GM12878 (cell line): ENCODE data around the gene PLXNC1. TPM values are rescaled to one million over a fixed set of nuclear protein-coding genes. Genes with fewer than 3 reads are reported as not detected.

ENCODE experiments used
- ATAC-seq: fragments of 200-7000 bp; cut with Tn5 transposase; 3 replicates; pipeline ENCODE4 v1.9.1; 2020; ENCODE audit warnings: mild to moderate bottlenecking, moderate library complexity
- BruUV-seq: library from RNA; stranded (reverse); fragments of 400-500 nt; replicated peaks from 2 replicates; lab custom pipeline; 2021; lab: Mats Ljungman, UMichigan
- CTCF ChIA-PET: fragments of 300-600 bp; sonication (Branson Sonifier 250); formaldehyde crosslinking; extraction: SDS; loops from one replicate; lab custom pipeline; 2021; ENCODE audit warnings: inconsistent platforms; lab: Yijun Ruan, JAX
- POLR2A ChIA-PET: fragments of 350-600 bp; formaldehyde crosslinking; extraction: SDS; loops from one replicate; lab custom pipeline; 2021; ENCODE audit warnings: inconsistent platforms; lab: Charles Lee
- RAD21 ChIA-PET: fragments of 300-600 bp; sonication (Branson Sonifier 250); formaldehyde crosslinking; loops from one replicate; lab custom pipeline; 2023; ENCODE audit warnings: antibody characterized with exemption; ENCODE audit not compliant: unreplicated experiment; lab: Charles Lee
- SMC1A ChIA-PET: fragments of 300-600 bp; sonication (Branson Sonifier 250); formaldehyde crosslinking; loops from one replicate; lab custom pipeline; 2023; ENCODE audit not compliant: unreplicated experiment, uncharacterized antibody; lab: Charles Lee
- DNase-seq: peaks from one replicate; pipeline ENCODE4 v3.0.0-alpha.2; 2011; ENCODE audit warnings: low read depth, low spot score
- FAIRE-seq: peaks from 3 replicates; lab custom pipeline; 2011; peaks lifted over from hg19 to GRCh38; lab: Jason Lieb, UNC
- H2AFZ ChIP-seq: 2 replicates; pipeline ENCODE4 v1.6.0; 2011; ENCODE audit warnings: low read depth, low read length, control low read depth; ENCODE audit not compliant: control insufficient read depth
- H3K27ac ChIP-seq: 2 replicates; pipeline ENCODE4 v1.5.1; 2011; ENCODE audit warnings: control low read depth; ENCODE audit not compliant: control insufficient read depth, insufficient read depth
- H3K27me3 ChIP-seq, 2 experiments: replicated peaks in 1 of 2; 2 replicates each; pipeline versions ENCODE4 v1.6.0 to v1.6.1; 2011; ENCODE audit warnings: low read length in 1 of 2; ENCODE audit not compliant: control insufficient read depth in 2 of 2, insufficient read depth in 2 of 2
- H3K36me3 ChIP-seq, 2 experiments: 2 replicates each; pipeline ENCODE4 v1.5.1; 2011; ENCODE audit warnings: low read length in 1 of 2; ENCODE audit not compliant: control insufficient read depth in 2 of 2, insufficient read depth in 2 of 2
- H3K4me1 ChIP-seq: 2 replicates; pipeline ENCODE4 v1.6.1; 2011; ENCODE audit warnings: mild to moderate bottlenecking, low read length, moderate library complexity, mixed read lengths; ENCODE audit not compliant: control insufficient read depth, insufficient read depth
- H3K4me2 ChIP-seq: 2 replicates; pipeline ENCODE4 v1.6.0; 2011; ENCODE audit warnings: control low read depth; ENCODE audit not compliant: control insufficient read depth, insufficient read depth
- H3K4me3 ChIP-seq: fragments of 200-600 bp; sonication (generic); 2 replicates; pipeline ENCODE4 v1.5.1; 2016
- H3K79me2 ChIP-seq: 2 replicates; pipeline ENCODE4 v1.6.0; 2011; ENCODE audit warnings: low read length; ENCODE audit not compliant: control insufficient read depth, insufficient read depth
- H3K9ac ChIP-seq: 2 replicates; pipeline ENCODE4 v1.8.0; 2011; ENCODE audit warnings: low read length, control low read depth, mixed read lengths; ENCODE audit not compliant: control insufficient read depth, insufficient read depth
- H3K9me3 ChIP-seq: replicated peaks from 3 replicates; pipeline ENCODE4 v1.5.1; 2011; ENCODE audit warnings: mild to moderate bottlenecking, low read length; ENCODE audit not compliant: control insufficient read depth, insufficient read depth
- H4K20me1 ChIP-seq: 2 replicates; pipeline ENCODE4 v1.6.0; 2011; ENCODE audit not compliant: control insufficient read depth, insufficient read depth
- BCLAF1 ChIP-seq: fragments of 450-650 bp; IDR thresholded peaks from 2 replicates; pipeline ENCODE4 v1.6.1; 2017; ENCODE audit warnings: antibody characterized with exemption, mild to moderate bottlenecking, moderate library complexity
- CHD1 ChIP-seq: IDR thresholded peaks from 2 replicates; pipeline ENCODE4 v1.6.1; 2012; ENCODE audit warnings: low read depth, low read length, improper control_type of control experiment
- HDAC6 ChIP-seq: fragments of 200-600 bp; sonication (generic); IDR thresholded peaks from one replicate; pipeline ENCODE4 v1.8.0; 2017; ENCODE audit warnings: antibody characterized with exemption; ENCODE audit not compliant: unreplicated experiment
- MAX ChIP-seq: IDR thresholded peaks from 2 replicates; pipeline ENCODE4 v1.6.1; 2012; ENCODE audit warnings: low read depth, low read length, improper control_type of control experiment
- MTA3 ChIP-seq: IDR thresholded peaks from 2 replicates; pipeline ENCODE4 v1.6.1; 2012; ENCODE audit warnings: low read length, inconsistent platforms, borderline replicate concordance
- MYB ChIP-seq: fragments of 150-350 bp; IDR thresholded peaks from 2 replicates; pipeline ENCODE4 v1.6.1; 2014; ENCODE audit warnings: mild to moderate bottlenecking, low read depth, low read length, borderline replicate concordance
- SPI1 ChIP-seq: IDR thresholded peaks from 2 replicates; pipeline ENCODE4 v1.6.1; 2011; ENCODE audit warnings: low read depth, mild to moderate bottlenecking, low read length, moderate library complexity, borderline replicate concordance; ENCODE audit not compliant: insufficient read depth
- USF1 ChIP-seq: IDR thresholded peaks from 2 replicates; pipeline ENCODE4 v1.6.1; 2011; ENCODE audit warnings: borderline replicate concordance, low read depth, mild to moderate bottlenecking, moderate library complexity, mixed read lengths, low read length; ENCODE audit not compliant: insufficient read depth; ENCODE audit errors: extremely low read length
- USF2 ChIP-seq: IDR thresholded peaks from 2 replicates; pipeline ENCODE4 v1.6.1; 2011; ENCODE audit warnings: low read depth, low read length, improper control_type of control experiment, borderline replicate concordance
- ZBTB40 ChIP-seq: fragments of 450-650 bp; IDR thresholded peaks from 2 replicates; pipeline ENCODE4 v1.6.1; 2016; ENCODE audit warnings: mild to moderate bottlenecking, moderate library complexity, borderline replicate concordance
- ZNF207 ChIP-seq: fragments of 450-650 bp; IDR thresholded peaks from 2 replicates; pipeline ENCODE4 v1.6.1; 2014; ENCODE audit warnings: antibody characterized with exemption, mild to moderate bottlenecking, borderline replicate concordance
- WGBS: methylation state at CpG from one replicate; pipeline ENCODE4 v1.1.6; 2016; ENCODE audit warnings: low lambda C conversion rate; ENCODE audit not compliant: insufficient replicate concordance, insufficient coverage; ENCODE audit errors: missing lambda C conversion rate; 5-methylcytosine and 5-hydroxymethylcytosine counted together
- in situ Hi-C: fragments of 300-500 bp; cut with MboI; formaldehyde crosslinking; loops from 9 replicates; pipeline ENCODE4 v1.14.3; 2018; ENCODE audit warnings: mixed read lengths
- intact Hi-C: fragments of 100-400 bp; cut with micrococcal nuclease; formaldehyde crosslinking; loops from one replicate; pipeline ENCODE4 v1.14.2; 2022; ENCODE audit not compliant: unreplicated experiment
- polyA plus RNA-seq, 11 experiments: library from polyadenylated mRNA; depleted of rRNA in 4 of 11; unstranded in 6 of 11; stranded (reverse) in 5 of 11; fragments of >200 nt; fragmentation: Nextera tagmentation in 4 of 11; fragmentation: Illumina TruSeq in 1 of 11; extraction: Ambion mirVana in 4 of 11; extraction: Trizol in 1 of 11; gene quantifications; 1 replicate in 1 of 11; 2 replicates in 10 of 11; pipeline versions ENCODE4 v1.2.1 to v1.2.3, GENCODE V29; 2011 to 2016; ENCODE audit warnings: inconsistent platforms in 2 of 11, missing spikeins in 2 of 11, low read depth in 1 of 11
- total RNA-seq, 4 experiments: library from RNA; depleted of rRNA in 3 of 4; stranded (reverse); fragments of >200 nt in 3 of 4; fragmentation: Illumina TruSeq in 1 of 4; extraction: Trizol in 1 of 4; gene quantifications; 2 replicates each; pipeline versions ENCODE4 v1.2.1 to v1.2.3, GENCODE V29; 2013 to 2021

PLXNC1 gene
- total and polyA plus RNA-seq, 10 of the 15 experiments (the other 5 are each of a cell fraction or from before 2014, with no cell fraction given): 5.2 to 41.2 (median 24.6) TPM

- TF ChIP-seq USF2: no peak
Measured at GRCh38 chr12:94245631-94246383, 97.4 kb downstream of the PLXNC1 start (continued).

- BruUV-seq: no TSS peak
- Histone ChIP-seq H2AFZ (no peak overlapping the region), H3K36me3 (peaks cover 5 to 44% of the 10 kb centered on the region in 2 experiments), H3K4me2 (no peak overlapping the region), H3K79me2 (no peaks in the 10 kb centered on the region), H3K9me3 (no peaks in the 10 kb centered on the region), H3K9ac (no peak overlapping the region), H3K4me3 (no peak overlapping the region), H3K27me3 (no peaks in the 10 kb centered on the region), H4K20me1 (no peaks in the 10 kb centered on the region), H3K27ac (no peak overlapping the region; the same call in 1 of the 2 replicates), H3K4me1 (peaks cover 24% of the 10 kb centered on the region)
- no peak for FAIRE-seq
- in situ Hi-C loops (no loop called here), intact Hi-C loops (no loop called here)
- CTCF ChIA-PET: interaction anchor here (2.6 kb wide), 1 partner anchor 8 kb away, joined by 8 read pairs; no protein-coding TSS in a partner anchor
- RAD21 ChIA-PET: no interaction called here
- DNase-seq: no peak
- 79% methylated on average over 2 of the region's 2 CpGs for WGBS
- POLR2A ChIA-PET: no interaction called here
- no peak for ATAC-seq
- SMC1A ChIA-PET: interaction anchor here (0.6 to 3.1 kb wide), 4 partner anchors 10 to 39 kb away, joined by 3 to 13 read pairs (median 5); no protein-coding TSS in a partner anchor
- TF ChIP-seq CHD1 (no peak), ZNF207 (no peak), ZBTB40 (no peak), MAX (no peak), MTA3 (no peak), SPI1 (no peak), BCLAF1 (no peak), HDAC6 (no peak), MYB (no peak), USF1 (no peak)
Measured at GRCh38 chr12:94247246-94247645, 98.9 kb downstream of the PLXNC1 start.
